WTC11 (cell line): ENCODE data around the gene UIMC1. TPM values are rescaled to one million over a fixed set of nuclear protein-coding genes. Genes with fewer than 3 reads are reported as not detected.

ENCODE experiments used
- ATAC-seq: fragments of 200-7000 bp; cut with Tn5 transposase; 2 replicates; pipeline ENCODE4 v1.10.0; 2021; ENCODE audit warnings: mild to moderate bottlenecking, moderate library complexity
- CTCF ChIA-PET: fragments of 300-600 bp; sonication (Branson Sonifier 250); formaldehyde crosslinking; loops from one replicate; lab custom pipeline; 2021; ENCODE audit warnings: antibody characterized with exemption; lab: Charles Lee
- POLR2A ChIA-PET: fragments of 350-600 bp; sonication (Branson Sonifier 250); formaldehyde crosslinking; loops from one replicate; lab custom pipeline; 2021; ENCODE audit warnings: antibody characterized with exemption; lab: Charles Lee
- DNase-seq: peaks from one replicate; pipeline ENCODE4 v3.0.0; 2021; ENCODE audit warnings: low spot score
- H3K27ac Mint-ChIP-seq: 2 replicates; pipeline ENCODE4 v1.8.0; 2021; ENCODE audit warnings: mixed read lengths
- H3K27me3 Mint-ChIP-seq: 2 replicates; pipeline ENCODE4 v1.8.0; 2021; ENCODE audit warnings: low read depth, mild to moderate bottlenecking, moderate library complexity, mixed read lengths
- H3K36me3 Mint-ChIP-seq: 2 replicates; pipeline ENCODE4 v1.8.0; 2021; ENCODE audit warnings: mixed read lengths
- H3K4me1 Mint-ChIP-seq: 2 replicates; pipeline ENCODE4 v1.8.0; 2022; ENCODE audit warnings: mixed read lengths
- H3K4me3 Mint-ChIP-seq: 2 replicates; pipeline ENCODE4 v1.8.0; 2021; ENCODE audit warnings: mild to moderate bottlenecking, moderate library complexity, mixed read lengths
- H3K9me3 Mint-ChIP-seq: 2 replicates; pipeline ENCODE4 v1.8.0; 2021; ENCODE audit warnings: mixed read lengths
- EMX1 ChIP-seq: fragments of 250-450 bp; sonication (Bioruptor Pico); IDR thresholded peaks from 2 replicates; pipeline ENCODE4 v1.8.0; 2021; ENCODE audit warnings: mild to moderate bottlenecking
- ESRRA ChIP-seq: sonication (generic); formaldehyde crosslinking; IDR thresholded peaks from 2 replicates; pipeline ENCODE4 v1.8.1; 2022; ENCODE audit warnings: mild to moderate bottlenecking, missing genetic modification reagents, borderline replicate concordance
- HMGA2 ChIP-seq: fragments of 250-450 bp; sonication (Bioruptor Pico); IDR thresholded peaks from 2 replicates; pipeline ENCODE4 v1.4.0; 2021; ENCODE audit warnings: mild to moderate bottlenecking, moderate library complexity
- IRF2 ChIP-seq: sonication (generic); formaldehyde crosslinking; IDR thresholded peaks from 2 replicates; pipeline ENCODE4 v1.8.0; 2022; ENCODE audit warnings: low read depth, missing genetic modification reagents, borderline replicate concordance
- RORB ChIP-seq: fragments of 250-450 bp; sonication (Bioruptor Pico); IDR thresholded peaks from 2 replicates; pipeline ENCODE4 v1.9.0; 2021; ENCODE audit warnings: mild to moderate bottlenecking
- SMAD4 ChIP-seq: sonication (generic); formaldehyde crosslinking; IDR thresholded peaks from 2 replicates; pipeline ENCODE4 v1.8.0; 2022; ENCODE audit warnings: mild to moderate bottlenecking, missing genetic modification reagents
- SOX15 ChIP-seq: fragments of 250-450 bp; sonication (Bioruptor Pico); IDR thresholded peaks from 2 replicates; pipeline ENCODE4 v1.9.0; 2021; ENCODE audit warnings: mild to moderate bottlenecking
- TEAD4 ChIP-seq: sonication (generic); formaldehyde crosslinking; IDR thresholded peaks from 2 replicates; pipeline ENCODE4 v1.8.0; 2022; ENCODE audit warnings: mild to moderate bottlenecking, missing genetic modification reagents
- ZNF232 ChIP-seq: sonication (generic); formaldehyde crosslinking; IDR thresholded peaks from 2 replicates; pipeline ENCODE4 v1.8.0; 2022; ENCODE audit warnings: mild to moderate bottlenecking, missing genetic modification reagents
- ZNF317 ChIP-seq: sonication (generic); formaldehyde crosslinking; IDR thresholded peaks from 2 replicates; pipeline ENCODE4 v1.8.1; 2023; ENCODE audit warnings: low read depth, mild to moderate bottlenecking, moderate library complexity, missing genetic modification reagents, borderline replicate concordance
- ZNF423 ChIP-seq: fragments of 250-450 bp; sonication (Bioruptor Pico); IDR thresholded peaks from 2 replicates; pipeline ENCODE4 v2.1.2; 2022; ENCODE audit warnings: mild to moderate bottlenecking, moderate library complexity
- total RNA-seq: library from RNA; stranded (reverse); gene quantifications from 3 replicates; pipeline ENCODE4 v1.2.3, GENCODE V29; 2021
- TF ChIP-seq, protein P1 (sequence below): sonication (generic); formaldehyde crosslinking; IDR thresholded peaks from 2 replicates; pipeline ENCODE4 v1.8.1; 2022; ENCODE audit warnings: mild to moderate bottlenecking, missing genetic modification reagents, moderate library complexity, borderline replicate concordance
- TF ChIP-seq, protein P2 (sequence below): sonication (generic); formaldehyde crosslinking; conservative IDR thresholded peaks from 2 replicates; pipeline ENCODE4 v1.8.1; 2022; ENCODE audit warnings: mild to moderate bottlenecking, missing genetic modification reagents
- TF ChIP-seq, protein P3 (sequence below): sonication (generic); formaldehyde crosslinking; IDR thresholded peaks from 2 replicates; pipeline ENCODE4 v1.8.0; 2022; ENCODE audit warnings: mild to moderate bottlenecking, missing genetic modification reagents
- TF ChIP-seq, protein P4 (sequence below): sonication (generic); formaldehyde crosslinking; IDR thresholded peaks from 2 replicates; pipeline ENCODE4 v1.8.0; 2023; ENCODE audit warnings: missing genetic modification reagents
- TF ChIP-seq, protein P5 (sequence below): sonication (generic); formaldehyde crosslinking; IDR thresholded peaks from 2 replicates; pipeline ENCODE4 v1.8.0; 2023; ENCODE audit warnings: missing genetic modification reagents, mild to moderate bottlenecking, borderline replicate concordance
- TF ChIP-seq, protein P6 (sequence below): sonication (generic); formaldehyde crosslinking; IDR thresholded peaks from 2 replicates; pipeline ENCODE4 v1.8.1; 2023; ENCODE audit warnings: mild to moderate bottlenecking, missing genetic modification reagents, moderate library complexity
- TF ChIP-seq, protein P7 (sequence below): sonication (generic); formaldehyde crosslinking; IDR thresholded peaks from 2 replicates; pipeline ENCODE4 v1.8.1; 2023; ENCODE audit warnings: mild to moderate bottlenecking, moderate library complexity, missing genetic modification reagents
- TF ChIP-seq, protein P8 (sequence below): sonication (generic); formaldehyde crosslinking; IDR thresholded peaks from 2 replicates; pipeline ENCODE4 v1.8.0; 2023; ENCODE audit warnings: mild to moderate bottlenecking, missing genetic modification reagents

UIMC1 gene
- total RNA-seq, 1 experiment from 2014 or later = 48.0 TPM

DNA sequence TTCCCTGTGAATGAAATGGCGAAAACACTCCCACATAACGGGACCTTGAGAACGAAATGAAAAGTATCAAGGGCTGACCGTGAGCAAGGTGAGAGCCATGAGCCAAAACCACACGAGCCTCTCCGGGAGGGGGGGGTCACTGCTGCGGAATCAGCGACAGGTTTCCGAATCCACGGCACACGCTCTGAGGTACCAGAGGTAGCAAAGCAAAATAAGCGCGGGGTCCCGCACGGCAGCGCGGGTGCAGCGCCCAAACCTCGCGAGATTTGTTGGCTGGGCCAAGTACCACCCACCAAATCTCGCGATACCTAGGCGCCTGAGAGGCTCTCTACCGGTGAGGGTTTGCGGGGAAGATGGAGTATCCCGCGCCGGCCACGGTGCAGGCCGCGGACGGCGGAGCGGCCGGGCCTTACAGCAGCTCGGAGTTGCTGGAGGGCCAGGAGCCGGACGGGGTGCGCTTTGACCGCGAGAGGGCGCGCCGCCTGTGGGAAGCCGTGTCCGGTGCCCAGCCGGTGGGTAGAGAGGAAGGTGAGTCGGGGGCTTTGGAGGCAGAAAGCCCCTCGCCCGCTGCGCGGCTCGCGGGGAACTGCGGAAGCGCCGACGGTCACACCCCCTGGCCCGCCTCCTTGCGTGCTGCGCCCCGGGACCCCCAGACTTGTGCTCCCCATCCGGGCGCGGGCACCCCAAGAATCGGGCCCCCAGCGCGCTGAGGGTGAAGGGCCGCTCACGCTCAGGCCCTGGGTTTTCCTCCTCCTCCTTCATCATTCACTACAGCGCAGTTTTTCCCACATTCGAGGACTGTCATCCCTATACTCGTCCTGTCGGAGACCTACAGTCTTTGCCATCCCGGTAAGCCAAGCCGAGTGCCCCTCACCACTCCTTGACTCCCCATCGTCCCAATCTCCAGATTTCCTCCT, 16.1 kb upstream of the UIMC1 start, which contains the start of gene ZNF346 (continued):
- TF ChIP-seq, protein P1, sequence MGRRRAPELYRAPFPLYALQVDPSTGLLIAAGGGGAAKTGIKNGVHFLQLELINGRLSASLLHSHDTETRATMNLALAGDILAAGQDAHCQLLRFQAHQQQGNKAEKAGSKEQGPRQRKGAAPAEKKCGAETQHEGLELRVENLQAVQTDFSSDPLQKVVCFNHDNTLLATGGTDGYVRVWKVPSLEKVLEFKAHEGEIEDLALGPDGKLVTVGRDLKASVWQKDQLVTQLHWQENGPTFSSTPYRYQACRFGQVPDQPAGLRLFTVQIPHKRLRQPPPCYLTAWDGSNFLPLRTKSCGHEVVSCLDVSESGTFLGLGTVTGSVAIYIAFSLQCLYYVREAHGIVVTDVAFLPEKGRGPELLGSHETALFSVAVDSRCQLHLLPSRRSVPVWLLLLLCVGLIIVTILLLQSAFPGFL (CRISPR knock-in tag) = no peak
- no peak for TF ChIP-seq RORB (CRISPR knock-in tag)
- TF ChIP-seq SOX15 (CRISPR knock-in tag) = no peak
- no peak for TF ChIP-seq EMX1 (CRISPR knock-in tag)
- TF ChIP-seq ZNF423 (CRISPR knock-in tag) = 0 out of 2 replicates have a peak, but pooled peaks have one; percentile 10
- TF ChIP-seq IRF2 (CRISPR knock-in tag) = no peak
- TF ChIP-seq, protein P2, sequence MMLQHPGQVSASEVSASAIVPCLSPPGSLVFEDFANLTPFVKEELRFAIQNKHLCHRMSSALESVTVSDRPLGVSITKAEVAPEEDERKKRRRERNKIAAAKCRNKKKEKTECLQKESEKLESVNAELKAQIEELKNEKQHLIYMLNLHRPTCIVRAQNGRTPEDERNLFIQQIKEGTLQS = no peak
- no peak for TF ChIP-seq ZNF317 (CRISPR knock-in tag)
- no peak for TF ChIP-seq ESRRA (CRISPR knock-in tag)
- TF ChIP-seq, all 79 proteins: peak for 19

DNA sequence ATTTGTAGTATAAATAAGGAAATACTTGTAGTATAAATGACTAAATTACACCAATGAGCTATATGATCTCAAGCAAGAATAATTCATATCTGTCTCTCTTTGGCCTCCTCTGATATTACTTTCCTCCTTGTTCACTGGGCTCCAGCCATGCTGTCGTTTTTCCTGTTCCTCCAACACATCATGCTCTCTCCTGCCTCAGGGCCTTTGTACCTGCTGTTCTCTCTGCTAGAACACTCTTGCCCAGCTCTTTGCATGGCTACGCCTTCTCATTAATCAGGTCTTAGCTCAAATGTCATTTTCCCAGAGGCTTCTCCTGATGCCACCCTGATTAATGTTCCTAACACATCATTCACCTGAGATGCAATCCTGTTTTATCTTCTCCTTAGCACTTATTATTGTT, 13.5 kb upstream of the UIMC1 start:
- H3K27me3 Mint-ChIP-seq = 0 out of 2 replicates have a peak, but pooled peaks cover 3% of the 10 kb centered on the region
- CTCF ChIA-PET = interaction anchor here (1.0 to 1.4 kb wide), 2 partner anchors 52 to 92 kb away, joined by 4 to 5 read pairs; no protein-coding TSS in a partner anchor
- H3K36me3 Mint-ChIP-seq = peaks cover 7% of the 10 kb centered on the region
- no peaks in the 10 kb centered on the region for H3K9me3 Mint-ChIP-seq
- no peak for TF ChIP-seq IRF2 (CRISPR knock-in tag)
- TF ChIP-seq TEAD4 (CRISPR knock-in tag) = no peak
- TF ChIP-seq, protein P3, sequence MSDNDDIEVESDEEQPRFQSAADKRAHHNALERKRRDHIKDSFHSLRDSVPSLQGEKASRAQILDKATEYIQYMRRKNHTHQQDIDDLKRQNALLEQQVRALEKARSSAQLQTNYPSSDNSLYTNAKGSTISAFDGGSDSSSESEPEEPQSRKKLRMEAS = no peak
- TF ChIP-seq, all 79 proteins: peak for 0
- ATAC-seq = no peak
- Mint-ChIP-seq H3K4me1 (peaks cover 11% of the 10 kb centered on the region), H3K4me3 (no peak overlapping the region), H3K27ac (no peak overlapping the region)
- no peak for DNase-seq
- POLR2A ChIA-PET = interaction anchor here (0.6 kb wide), 1 partner anchor 182 kb away, joined by 10 read pairs; no protein-coding TSS in a partner anchor

DNA sequence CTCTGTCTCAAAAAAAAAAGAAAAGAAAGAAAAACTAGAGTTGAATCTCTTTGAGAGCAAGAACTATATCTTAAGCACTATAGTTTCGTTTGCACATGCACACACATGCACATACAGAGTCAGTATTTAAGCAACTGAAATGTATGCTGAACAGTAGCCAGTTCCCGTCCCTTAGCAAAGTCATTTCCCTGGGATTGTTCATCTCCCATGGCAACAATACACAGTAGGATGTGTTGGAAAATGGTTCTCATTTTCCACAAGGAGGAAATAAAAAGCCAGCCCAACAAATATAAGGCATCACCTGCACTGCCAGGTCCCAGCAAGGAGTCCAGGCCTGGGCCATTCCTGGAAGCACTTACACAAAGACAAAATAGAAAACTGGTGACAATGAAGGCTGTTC, 11.8 kb upstream of the UIMC1 start:
- Mint-ChIP-seq H3K27ac (no peak overlapping the region), H3K9me3 (no peaks in the 10 kb centered on the region), H3K4me1 (peaks cover 8% of the 10 kb centered on the region), H3K36me3 (no peaks in the 10 kb centered on the region), H3K27me3 (peaks cover 3% of the 10 kb centered on the region; the same call in 1 of the 2 replicates), H3K4me3 (no peak overlapping the region)
- DNase-seq (no peak), ATAC-seq (no peak)
- POLR2A ChIA-PET = no interaction called here
- CTCF ChIA-PET = no interaction called here
- TF ChIP-seq, protein P4, sequence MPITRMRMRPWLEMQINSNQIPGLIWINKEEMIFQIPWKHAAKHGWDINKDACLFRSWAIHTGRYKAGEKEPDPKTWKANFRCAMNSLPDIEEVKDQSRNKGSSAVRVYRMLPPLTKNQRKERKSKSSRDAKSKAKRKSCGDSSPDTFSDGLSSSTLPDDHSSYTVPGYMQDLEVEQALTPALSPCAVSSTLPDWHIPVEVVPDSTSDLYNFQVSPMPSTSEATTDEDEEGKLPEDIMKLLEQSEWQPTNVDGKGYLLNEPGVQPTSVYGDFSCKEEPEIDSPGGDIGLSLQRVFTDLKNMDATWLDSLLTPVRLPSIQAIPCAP (CRISPR knock-in tag) = no peak
- TF ChIP-seq ZNF232 (no peak), HMGA2 (CRISPR knock-in tag) (no peak), ESRRA (CRISPR knock-in tag) (no peak), SMAD4 (no peak)
- TF ChIP-seq, protein P5, sequence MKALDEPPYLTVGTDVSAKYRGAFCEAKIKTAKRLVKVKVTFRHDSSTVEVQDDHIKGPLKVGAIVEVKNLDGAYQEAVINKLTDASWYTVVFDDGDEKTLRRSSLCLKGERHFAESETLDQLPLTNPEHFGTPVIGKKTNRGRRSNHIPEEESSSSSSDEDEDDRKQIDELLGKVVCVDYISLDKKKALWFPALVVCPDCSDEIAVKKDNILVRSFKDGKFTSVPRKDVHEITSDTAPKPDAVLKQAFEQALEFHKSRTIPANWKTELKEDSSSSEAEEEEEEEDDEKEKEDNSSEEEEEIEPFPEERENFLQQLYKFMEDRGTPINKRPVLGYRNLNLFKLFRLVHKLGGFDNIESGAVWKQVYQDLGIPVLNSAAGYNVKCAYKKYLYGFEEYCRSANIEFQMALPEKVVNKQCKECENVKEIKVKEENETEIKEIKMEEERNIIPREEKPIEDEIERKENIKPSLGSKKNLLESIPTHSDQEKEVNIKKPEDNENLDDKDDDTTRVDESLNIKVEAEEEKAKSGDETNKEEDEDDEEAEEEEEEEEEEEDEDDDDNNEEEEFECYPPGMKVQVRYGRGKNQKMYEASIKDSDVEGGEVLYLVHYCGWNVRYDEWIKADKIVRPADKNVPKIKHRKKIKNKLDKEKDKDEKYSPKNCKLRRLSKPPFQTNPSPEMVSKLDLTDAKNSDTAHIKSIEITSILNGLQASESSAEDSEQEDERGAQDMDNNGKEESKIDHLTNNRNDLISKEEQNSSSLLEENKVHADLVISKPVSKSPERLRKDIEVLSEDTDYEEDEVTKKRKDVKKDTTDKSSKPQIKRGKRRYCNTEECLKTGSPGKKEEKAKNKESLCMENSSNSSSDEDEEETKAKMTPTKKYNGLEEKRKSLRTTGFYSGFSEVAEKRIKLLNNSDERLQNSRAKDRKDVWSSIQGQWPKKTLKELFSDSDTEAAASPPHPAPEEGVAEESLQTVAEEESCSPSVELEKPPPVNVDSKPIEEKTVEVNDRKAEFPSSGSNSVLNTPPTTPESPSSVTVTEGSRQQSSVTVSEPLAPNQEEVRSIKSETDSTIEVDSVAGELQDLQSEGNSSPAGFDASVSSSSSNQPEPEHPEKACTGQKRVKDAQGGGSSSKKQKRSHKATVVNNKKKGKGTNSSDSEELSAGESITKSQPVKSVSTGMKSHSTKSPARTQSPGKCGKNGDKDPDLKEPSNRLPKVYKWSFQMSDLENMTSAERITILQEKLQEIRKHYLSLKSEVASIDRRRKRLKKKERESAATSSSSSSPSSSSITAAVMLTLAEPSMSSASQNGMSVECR (CRISPR knock-in tag) = no peak
- TF ChIP-seq, protein P6, sequence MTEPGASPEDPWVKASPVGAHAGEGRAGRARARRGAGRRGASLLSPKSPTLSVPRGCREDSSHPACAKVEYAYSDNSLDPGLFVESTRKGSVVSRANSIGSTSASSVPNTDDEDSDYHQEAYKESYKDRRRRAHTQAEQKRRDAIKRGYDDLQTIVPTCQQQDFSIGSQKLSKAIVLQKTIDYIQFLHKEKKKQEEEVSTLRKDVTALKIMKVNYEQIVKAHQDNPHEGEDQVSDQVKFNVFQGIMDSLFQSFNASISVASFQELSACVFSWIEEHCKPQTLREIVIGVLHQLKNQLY (CRISPR knock-in tag) = no peak
- TF ChIP-seq, protein P7, sequence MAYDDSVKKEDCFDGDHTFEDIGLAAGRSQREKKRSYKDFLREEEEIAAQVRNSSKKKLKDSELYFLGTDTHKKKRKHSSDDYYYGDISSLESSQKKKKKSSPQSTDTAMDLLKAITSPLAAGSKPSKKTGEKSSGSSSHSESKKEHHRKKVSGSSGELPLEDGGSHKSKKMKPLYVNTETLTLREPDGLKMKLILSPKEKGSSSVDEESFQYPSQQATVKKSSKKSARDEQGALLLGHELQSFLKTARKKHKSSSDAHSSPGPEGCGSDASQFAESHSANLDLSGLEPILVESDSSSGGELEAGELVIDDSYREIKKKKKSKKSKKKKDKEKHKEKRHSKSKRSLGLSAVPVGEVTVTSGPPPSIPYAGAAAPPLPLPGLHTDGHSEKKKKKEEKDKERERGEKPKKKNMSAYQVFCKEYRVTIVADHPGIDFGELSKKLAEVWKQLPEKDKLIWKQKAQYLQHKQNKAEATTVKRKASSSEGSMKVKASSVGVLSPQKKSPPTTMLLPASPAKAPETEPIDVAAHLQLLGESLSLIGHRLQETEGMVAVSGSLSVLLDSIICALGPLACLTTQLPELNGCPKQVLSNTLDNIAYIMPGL = no peak
- TF ChIP-seq, protein P8, sequence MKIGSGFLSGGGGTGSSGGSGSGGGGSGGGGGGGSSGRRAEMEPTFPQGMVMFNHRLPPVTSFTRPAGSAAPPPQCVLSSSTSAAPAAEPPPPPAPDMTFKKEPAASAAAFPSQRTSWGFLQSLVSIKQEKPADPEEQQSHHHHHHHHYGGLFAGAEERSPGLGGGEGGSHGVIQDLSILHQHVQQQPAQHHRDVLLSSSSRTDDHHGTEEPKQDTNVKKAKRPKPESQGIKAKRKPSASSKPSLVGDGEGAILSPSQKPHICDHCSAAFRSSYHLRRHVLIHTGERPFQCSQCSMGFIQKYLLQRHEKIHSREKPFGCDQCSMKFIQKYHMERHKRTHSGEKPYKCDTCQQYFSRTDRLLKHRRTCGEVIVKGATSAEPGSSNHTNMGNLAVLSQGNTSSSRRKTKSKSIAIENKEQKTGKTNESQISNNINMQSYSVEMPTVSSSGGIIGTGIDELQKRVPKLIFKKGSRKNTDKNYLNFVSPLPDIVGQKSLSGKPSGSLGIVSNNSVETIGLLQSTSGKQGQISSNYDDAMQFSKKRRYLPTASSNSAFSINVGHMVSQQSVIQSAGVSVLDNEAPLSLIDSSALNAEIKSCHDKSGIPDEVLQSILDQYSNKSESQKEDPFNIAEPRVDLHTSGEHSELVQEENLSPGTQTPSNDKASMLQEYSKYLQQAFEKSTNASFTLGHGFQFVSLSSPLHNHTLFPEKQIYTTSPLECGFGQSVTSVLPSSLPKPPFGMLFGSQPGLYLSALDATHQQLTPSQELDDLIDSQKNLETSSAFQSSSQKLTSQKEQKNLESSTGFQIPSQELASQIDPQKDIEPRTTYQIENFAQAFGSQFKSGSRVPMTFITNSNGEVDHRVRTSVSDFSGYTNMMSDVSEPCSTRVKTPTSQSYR (CRISPR knock-in tag) = no peak
